ENCODE data around the gene DYNLT2B.
"Not testable (repeated sequence)": the region's sequence is repeated elsewhere in the genome, so short reads cannot be mapped to it uniquely, and the experiment has no call there.

Gene DYNLT2B

DNA sequence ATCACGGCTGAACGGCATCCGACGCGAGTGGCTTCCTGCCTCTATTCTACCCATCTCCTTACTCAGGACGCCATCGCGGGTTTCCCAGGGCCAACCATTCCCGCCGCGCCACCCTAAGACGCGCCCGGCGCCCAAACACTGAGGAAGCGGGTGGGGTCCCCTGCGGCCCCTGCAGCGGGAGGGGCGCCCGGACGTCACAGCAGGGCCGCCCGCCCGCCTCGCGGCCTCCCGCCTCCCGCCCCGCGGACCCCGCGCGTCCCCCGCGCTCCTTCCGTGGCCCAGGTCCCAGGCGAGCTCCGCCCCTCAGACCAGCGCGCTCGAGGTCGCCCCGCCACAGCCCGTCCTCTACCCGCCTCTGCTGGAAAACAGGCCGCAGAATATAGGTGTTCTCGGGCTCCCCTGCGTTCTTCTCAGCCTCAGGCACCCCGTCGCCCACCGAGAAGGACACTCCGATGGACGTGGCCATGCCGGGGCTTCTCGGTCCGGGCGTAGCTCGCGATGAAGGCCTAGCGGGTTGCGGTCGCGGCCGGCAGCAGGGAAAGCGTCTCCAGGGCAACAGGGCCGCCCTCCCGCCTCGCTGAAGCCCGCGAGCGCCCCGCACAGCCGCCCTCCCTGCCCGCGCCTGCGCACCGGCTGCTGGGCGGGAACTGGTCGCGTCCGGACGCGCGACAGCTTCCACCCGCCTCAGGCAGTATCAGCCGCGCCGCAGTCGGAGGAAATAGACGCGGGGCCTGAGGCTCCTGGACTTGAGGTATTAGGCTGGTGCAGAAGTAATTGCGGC, at the start of gene DYNLT2B:
Gene DYNLT2B (minus strand): TSS at position 554 of the 781 bp plus-strand sequence. CDS start 88 bp downstream, at position 466.
- H3K9me3 ChIP-seq (ENCODE audit: control insufficient read depth, insufficient read depth, low read length): no peaks in the 10 kb centered on the region
- no peak within 1 kb of the TSS for H3K27ac ChIP-seq (ENCODE audit: low read length)
- no CpG with 5 or more reads among the region's 92 CpGs for WGBS (ENCODE audit: insufficient coverage, insufficient read length)
- H3K4me3 ChIP-seq (ENCODE audit: low read length): peak within 1 kb of the TSS; percentile 93
- no peaks in the 10 kb centered on the region for H3K4me1 ChIP-seq (ENCODE audit: control insufficient read depth, insufficient read depth, low read length)
- H3K36me3 ChIP-seq (ENCODE audit: control insufficient read depth, insufficient read depth, low read length): no peaks in the 10 kb centered on the region
- H3K27me3 ChIP-seq (ENCODE audit: control insufficient read depth, insufficient read depth, low read length): no peaks in the 10 kb centered on the region
- peak; percentile 48 for DNase-seq (ENCODE audit: low read depth, low spot score)

DNA sequence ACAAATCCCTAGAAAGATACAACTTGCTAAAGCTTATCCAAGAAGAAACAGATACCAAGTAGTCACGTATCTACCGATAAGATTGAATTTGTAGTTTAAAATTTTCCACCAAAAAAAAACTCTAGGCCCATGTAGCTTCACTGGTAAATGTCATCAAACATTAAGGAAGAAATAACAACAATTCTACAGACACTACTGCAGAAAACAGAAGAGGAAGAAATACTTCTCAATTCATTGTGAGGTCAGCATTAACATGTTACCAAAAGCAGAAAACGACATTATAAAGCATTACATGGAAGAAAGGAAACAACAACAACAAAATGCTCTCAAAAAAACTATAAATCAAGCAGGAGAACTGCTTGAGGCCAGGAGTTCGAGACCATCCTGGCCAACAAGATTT, 47.7 kb upstream of the DYNLT2B start:
- no peak overlapping the region for H3K4me3 ChIP-seq (ENCODE audit: low read length)
- no peaks in the 10 kb centered on the region for H3K27me3 ChIP-seq (ENCODE audit: control insufficient read depth, insufficient read depth, low read length)
- no peaks in the 10 kb centered on the region for H3K4me1 ChIP-seq (ENCODE audit: control insufficient read depth, insufficient read depth, low read length)
- H3K27ac ChIP-seq (ENCODE audit: low read length): no peak overlapping the region
- DNase-seq (ENCODE audit: low read depth, low spot score): no peak
- no peaks in the 10 kb centered on the region for H3K9me3 ChIP-seq (ENCODE audit: control insufficient read depth, insufficient read depth, low read length)
- peaks cover 7% of the 10 kb centered on the region; the same call in 1 of the 2 replicates for H3K36me3 ChIP-seq (ENCODE audit: control insufficient read depth, insufficient read depth, low read length)
- WGBS (ENCODE audit: insufficient coverage, insufficient read length): no CpG with 5 or more reads among the region's 4 CpGs

DNA sequence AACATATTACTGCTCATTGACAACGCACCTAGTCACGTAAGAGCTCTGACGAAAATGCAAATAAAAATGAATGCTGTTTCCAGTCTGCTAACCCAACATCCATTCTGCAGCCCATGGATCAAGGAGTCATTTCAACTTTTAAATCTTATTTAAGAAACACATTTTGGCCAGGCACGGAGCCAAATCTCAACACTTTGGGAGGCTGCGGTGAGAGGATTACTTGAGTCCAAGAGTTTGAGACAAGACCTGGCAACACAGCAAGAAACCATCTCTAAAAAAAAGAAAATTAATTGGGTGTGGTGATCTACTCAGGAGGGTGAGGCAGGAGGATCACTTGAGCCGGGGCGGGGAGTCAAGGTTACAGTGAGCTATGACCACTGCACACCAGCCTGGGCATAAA, 42.5 kb upstream of the DYNLT2B start:
- no CpG with 5 or more reads among the region's 7 CpGs for WGBS (ENCODE audit: insufficient coverage, insufficient read length)
- Histone ChIP-seq H3K4me1 (ENCODE audit: control insufficient read depth, insufficient read depth, low read length) (no peaks in the 10 kb centered on the region), H3K4me3 (ENCODE audit: low read length) (no peak overlapping the region), H3K27ac (ENCODE audit: low read length) (no peak overlapping the region), H3K27me3 (ENCODE audit: control insufficient read depth, insufficient read depth, low read length) (no peaks in the 10 kb centered on the region), H3K9me3 (ENCODE audit: control insufficient read depth, insufficient read depth, low read length) (no peaks in the 10 kb centered on the region), H3K36me3 (ENCODE audit: control insufficient read depth, insufficient read depth, low read length) (peaks cover 23% of the 10 kb centered on the region)
- DNase-seq (ENCODE audit: low read depth, low spot score): no peak

DNA sequence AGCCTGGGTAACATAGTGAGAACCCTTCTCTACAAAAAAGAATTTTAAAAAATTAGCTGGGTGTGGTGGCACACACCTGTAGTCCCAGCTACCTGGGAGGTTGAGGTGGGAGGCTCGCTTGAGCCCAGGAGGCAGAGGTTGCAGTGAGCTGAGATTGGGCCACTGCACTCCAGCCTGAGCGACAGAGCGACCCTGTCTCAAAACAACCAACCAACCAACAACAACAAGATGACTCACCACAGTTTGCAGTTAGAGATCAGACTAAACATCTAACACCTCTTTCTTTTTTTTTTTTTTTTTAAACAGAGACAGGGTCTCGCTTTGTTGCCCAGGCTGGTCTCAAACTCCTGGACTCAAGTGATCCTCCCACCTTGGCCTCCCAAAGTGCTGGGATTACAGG, 40.5 kb upstream of the DYNLT2B start:
- H3K4me1 ChIP-seq (ENCODE audit: control insufficient read depth, insufficient read depth, low read length); H3K9me3 ChIP-seq (ENCODE audit: control insufficient read depth, insufficient read depth, low read length); H3K27me3 ChIP-seq (ENCODE audit: control insufficient read depth, insufficient read depth, low read length); DNase-seq (ENCODE audit: low read depth, low spot score); H3K4me3 ChIP-seq (ENCODE audit: low read length); H3K27ac ChIP-seq (ENCODE audit: low read length): not testable (repeated sequence)
- H3K36me3 ChIP-seq (ENCODE audit: control insufficient read depth, insufficient read depth, low read length): peaks cover 25% of the 10 kb centered on the region
- no CpG with 5 or more reads among the region's 4 CpGs for WGBS (ENCODE audit: insufficient coverage, insufficient read length)

DNA sequence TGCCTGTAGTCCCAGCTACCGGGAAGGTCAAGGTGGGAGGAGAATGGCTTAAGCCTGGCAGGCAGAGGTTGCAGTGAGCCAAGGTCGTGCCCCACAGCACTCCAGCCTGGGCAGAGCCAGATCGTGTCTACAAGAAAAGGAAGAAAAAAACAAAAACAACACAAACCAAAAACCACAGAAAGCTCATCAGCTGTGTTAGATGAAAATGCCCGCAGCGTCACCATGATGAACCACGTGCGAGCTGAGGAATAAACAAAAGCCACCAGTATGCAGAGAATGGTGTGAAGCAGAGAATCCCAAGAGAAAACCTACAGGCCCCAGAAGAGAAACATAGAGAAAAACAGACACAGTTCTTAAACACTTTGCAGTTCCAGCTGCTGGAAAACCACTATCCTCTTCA, 39.9 kb upstream of the DYNLT2B start:
- Histone ChIP-seq H3K36me3 (ENCODE audit: control insufficient read depth, insufficient read depth, low read length) (peaks cover 25% of the 10 kb centered on the region), H3K27me3 (ENCODE audit: control insufficient read depth, insufficient read depth, low read length) (no peaks in the 10 kb centered on the region), H3K9me3 (ENCODE audit: control insufficient read depth, insufficient read depth, low read length) (no peaks in the 10 kb centered on the region), H3K4me1 (ENCODE audit: control insufficient read depth, insufficient read depth, low read length) (no peaks in the 10 kb centered on the region), H3K27ac (ENCODE audit: low read length) (no peak overlapping the region), H3K4me3 (ENCODE audit: low read length) (no peak overlapping the region)
- no peak for DNase-seq (ENCODE audit: low read depth, low spot score)
- WGBS (ENCODE audit: insufficient coverage, insufficient read length): no CpG with 5 or more reads among the region's 7 CpGs

DNA sequence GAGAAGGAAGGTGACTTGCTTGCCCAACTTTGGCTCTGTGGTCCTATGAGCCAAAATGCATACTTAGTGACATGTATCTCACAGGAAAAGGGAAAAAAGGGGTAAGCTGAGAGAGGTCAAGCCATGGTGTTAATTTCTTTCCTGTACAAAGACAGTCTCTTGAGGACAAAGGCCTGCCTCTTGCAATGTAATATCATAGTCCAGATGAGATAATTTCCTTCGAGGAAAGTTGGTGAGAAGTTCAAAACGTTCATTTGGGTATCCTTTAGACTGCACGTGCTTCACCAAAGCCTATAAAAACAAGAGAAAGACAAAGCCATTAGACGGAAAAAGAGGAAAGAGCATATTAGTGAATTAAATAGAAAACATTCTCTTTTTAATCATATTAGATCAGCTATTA, 38.5 kb upstream of the DYNLT2B start:
- WGBS (ENCODE audit: insufficient coverage, insufficient read length): no CpG with 5 or more reads among the region's 4 CpGs
- peaks cover 19% of the 10 kb centered on the region for H3K36me3 ChIP-seq (ENCODE audit: control insufficient read depth, insufficient read depth, low read length)

DNA sequence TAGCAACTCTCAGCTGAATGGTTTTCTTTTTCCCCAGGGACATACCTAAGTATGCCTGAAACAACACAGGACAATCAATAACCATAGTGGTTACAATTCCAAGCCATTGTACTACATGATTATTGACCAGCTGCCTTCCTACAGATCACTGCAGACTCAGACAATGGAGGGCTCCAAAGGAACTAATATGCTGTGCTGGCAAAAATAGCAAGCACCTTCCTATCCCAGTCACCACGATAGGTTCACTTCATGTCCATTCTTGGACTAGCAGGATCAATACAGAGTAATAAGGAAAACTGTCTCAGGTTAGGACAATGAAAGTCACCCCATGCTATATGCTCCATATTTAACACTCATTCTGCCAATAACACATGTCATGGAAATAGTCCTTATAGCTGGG, 37.6 kb upstream of the DYNLT2B start:
- no peak for DNase-seq (ENCODE audit: low read depth, low spot score)
- Histone ChIP-seq H3K9me3 (ENCODE audit: control insufficient read depth, insufficient read depth, low read length) (no peaks in the 10 kb centered on the region), H3K4me3 (ENCODE audit: low read length) (no peak overlapping the region), H3K4me1 (ENCODE audit: control insufficient read depth, insufficient read depth, low read length) (no peaks in the 10 kb centered on the region), H3K27ac (ENCODE audit: low read length) (no peak overlapping the region), H3K27me3 (ENCODE audit: control insufficient read depth, insufficient read depth, low read length) (no peaks in the 10 kb centered on the region), H3K36me3 (ENCODE audit: control insufficient read depth, insufficient read depth, low read length) (peaks cover 19% of the 10 kb centered on the region)
- WGBS (ENCODE audit: insufficient coverage, insufficient read length): no CpG with 5 or more reads among the region's 1 CpG

More for the DNA sequence above, 38.5 kb upstream of the DYNLT2B start:
- Histone ChIP-seq H3K9me3 (ENCODE audit: control insufficient read depth, insufficient read depth, low read length) (no peaks in the 10 kb centered on the region), H3K4me3 (ENCODE audit: low read length) (no peak overlapping the region), H3K27ac (ENCODE audit: low read length) (no peak overlapping the region), H3K4me1 (ENCODE audit: control insufficient read depth, insufficient read depth, low read length) (no peaks in the 10 kb centered on the region), H3K27me3 (ENCODE audit: control insufficient read depth, insufficient read depth, low read length) (no peaks in the 10 kb centered on the region)
- DNase-seq (ENCODE audit: low read depth, low spot score): no peak

DNA sequence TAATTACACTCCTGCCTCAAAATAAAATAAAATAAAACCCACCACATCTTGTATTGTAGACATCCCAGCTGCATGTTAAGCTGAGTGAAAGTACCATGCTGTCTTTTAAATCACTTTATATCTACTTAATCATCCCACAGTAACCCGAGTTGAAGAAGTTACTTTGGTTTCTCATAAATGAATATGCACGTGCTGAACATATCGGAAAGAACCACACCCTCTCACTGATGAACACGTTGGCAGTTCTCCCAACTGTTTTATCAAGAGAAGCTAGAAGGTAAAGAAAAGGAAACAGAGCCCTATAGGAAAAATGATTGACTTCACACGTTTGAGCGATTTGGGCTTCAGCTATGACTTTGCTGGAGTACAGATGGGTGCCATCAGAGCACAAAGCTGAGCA, 36.1 kb upstream of the DYNLT2B start:
- DNase-seq (ENCODE audit: low read depth, low spot score): no peak
- no peak overlapping the region for H3K4me3 ChIP-seq (ENCODE audit: low read length)
- H3K36me3 ChIP-seq (ENCODE audit: control insufficient read depth, insufficient read depth, low read length): peaks cover 19% of the 10 kb centered on the region
- whole genome bisulfite sequencing (ENCODE audit: insufficient coverage, insufficient read length): no CpG with 5 or more reads among the region's 6 CpGs
- H3K9me3 ChIP-seq (ENCODE audit: control insufficient read depth, insufficient read depth, low read length): no peaks in the 10 kb centered on the region
- no peaks in the 10 kb centered on the region for H3K27me3 ChIP-seq (ENCODE audit: control insufficient read depth, insufficient read depth, low read length)
- no peaks in the 10 kb centered on the region for H3K4me1 ChIP-seq (ENCODE audit: control insufficient read depth, insufficient read depth, low read length)
- H3K27ac ChIP-seq (ENCODE audit: low read length): no peak overlapping the region

DNA sequence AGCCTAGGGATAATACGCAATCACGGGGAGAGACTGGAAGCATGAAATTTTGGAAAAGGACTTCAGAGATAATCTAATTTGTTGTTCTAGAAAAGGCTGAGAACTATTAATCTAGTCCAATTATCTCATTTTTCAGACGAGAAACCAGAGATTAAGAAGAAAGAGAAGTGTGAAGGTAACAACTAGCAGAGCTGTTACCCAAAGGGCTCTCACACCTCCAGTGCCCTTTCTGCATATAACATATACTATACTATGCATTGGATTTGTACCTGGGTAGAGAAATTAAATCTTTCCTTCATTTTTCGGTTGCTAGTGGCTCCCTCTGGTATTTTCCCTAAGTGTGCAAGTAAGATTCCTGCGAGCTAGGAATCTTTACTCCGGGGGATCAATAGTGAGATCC, 33.5 kb upstream of the DYNLT2B start:
- H3K36me3 ChIP-seq (ENCODE audit: control insufficient read depth, insufficient read depth, low read length): peaks cover 10% of the 10 kb centered on the region; the same call in 1 of the 2 replicates
- DNase-seq (ENCODE audit: low read depth, low spot score): no peak
- no peak overlapping the region for H3K27ac ChIP-seq (ENCODE audit: low read length)
- no peaks in the 10 kb centered on the region for H3K4me1 ChIP-seq (ENCODE audit: control insufficient read depth, insufficient read depth, low read length)
- WGBS (ENCODE audit: insufficient coverage, insufficient read length): no CpG with 5 or more reads among the region's 6 CpGs
- no peaks in the 10 kb centered on the region for H3K9me3 ChIP-seq (ENCODE audit: control insufficient read depth, insufficient read depth, low read length)
- H3K4me3 ChIP-seq (ENCODE audit: low read length): no peak overlapping the region
- no peaks in the 10 kb centered on the region for H3K27me3 ChIP-seq (ENCODE audit: control insufficient read depth, insufficient read depth, low read length)

DNA sequence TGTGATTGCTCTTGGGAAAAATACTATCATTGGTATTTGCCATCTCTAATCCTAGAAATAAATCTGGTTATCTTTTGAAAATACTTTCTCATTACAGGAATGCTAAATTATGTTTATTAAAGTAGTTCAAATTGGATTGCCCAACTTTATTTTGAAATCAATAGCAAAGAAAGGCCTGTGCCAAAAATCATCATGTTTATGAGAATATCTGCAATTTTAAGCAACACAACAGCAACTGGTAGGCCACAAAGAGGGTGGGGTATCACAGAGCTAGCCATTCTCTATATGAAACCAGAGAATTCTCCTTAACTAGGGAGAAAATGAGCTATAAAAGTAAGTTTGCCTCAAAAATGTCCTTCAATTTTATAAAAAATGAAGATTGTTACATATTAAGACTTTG, 32.0 kb upstream of the DYNLT2B start:
- H3K36me3 ChIP-seq (ENCODE audit: control insufficient read depth, insufficient read depth, low read length): no peaks in the 10 kb centered on the region; the same call in 1 of the 2 replicates
- no peak overlapping the region for H3K27ac ChIP-seq (ENCODE audit: low read length)
- H3K4me3 ChIP-seq (ENCODE audit: low read length): no peak overlapping the region
- H3K27me3 ChIP-seq (ENCODE audit: control insufficient read depth, insufficient read depth, low read length): no peaks in the 10 kb centered on the region
- DNase-seq (ENCODE audit: low read depth, low spot score): no peak
- peaks cover 2% of the 10 kb centered on the region; the same call in 1 of the 2 replicates for H3K4me1 ChIP-seq (ENCODE audit: control insufficient read depth, insufficient read depth, low read length)
- H3K9me3 ChIP-seq (ENCODE audit: control insufficient read depth, insufficient read depth, low read length): no peaks in the 10 kb centered on the region

DNA sequence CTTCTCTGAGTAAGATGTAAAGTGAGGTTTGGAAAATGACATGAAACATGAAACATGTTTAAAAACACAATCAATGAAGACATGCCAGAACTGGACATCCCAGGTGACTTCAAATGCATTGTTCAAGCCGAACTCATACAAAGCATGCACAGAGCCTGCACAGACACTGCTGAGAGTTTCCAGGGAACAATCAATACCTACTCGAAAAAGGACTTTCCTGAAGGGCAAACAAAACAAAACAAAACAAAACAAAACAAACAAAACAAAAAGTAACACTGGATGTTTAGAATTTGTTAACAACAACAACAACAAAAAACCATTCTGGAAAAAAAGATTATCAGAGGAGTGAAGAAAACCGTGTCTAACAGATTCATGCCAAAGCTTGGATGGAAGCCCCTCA, 30.7 kb upstream of the DYNLT2B start:
- no peak for DNase-seq (ENCODE audit: low read depth, low spot score)
- no peaks in the 10 kb centered on the region; the same call in 1 of the 2 replicates for H3K36me3 ChIP-seq (ENCODE audit: control insufficient read depth, insufficient read depth, low read length)

More for the DNA sequence above, 30.7 kb upstream of the DYNLT2B start:
- no CpG with 5 or more reads among the region's 3 CpGs for WGBS (ENCODE audit: insufficient coverage, insufficient read length)
- no peaks in the 10 kb centered on the region for H3K27me3 ChIP-seq (ENCODE audit: control insufficient read depth, insufficient read depth, low read length)
- H3K27ac ChIP-seq (ENCODE audit: low read length): no peak overlapping the region
- H3K9me3 ChIP-seq (ENCODE audit: control insufficient read depth, insufficient read depth, low read length): no peaks in the 10 kb centered on the region
- peaks cover 2% of the 10 kb centered on the region; the same call in 1 of the 2 replicates for H3K4me1 ChIP-seq (ENCODE audit: control insufficient read depth, insufficient read depth, low read length)
- H3K4me3 ChIP-seq (ENCODE audit: low read length): no peak overlapping the region
